ENCODE measurements around the gene TAS2R60. TPM values are rescaled to one million over a fixed set of nuclear protein-coding genes. Genes with fewer than 3 reads are reported as not detected.

The TAS2R60 gene
- polyA plus RNA-seq, 1 experiment: not detected

DNA sequence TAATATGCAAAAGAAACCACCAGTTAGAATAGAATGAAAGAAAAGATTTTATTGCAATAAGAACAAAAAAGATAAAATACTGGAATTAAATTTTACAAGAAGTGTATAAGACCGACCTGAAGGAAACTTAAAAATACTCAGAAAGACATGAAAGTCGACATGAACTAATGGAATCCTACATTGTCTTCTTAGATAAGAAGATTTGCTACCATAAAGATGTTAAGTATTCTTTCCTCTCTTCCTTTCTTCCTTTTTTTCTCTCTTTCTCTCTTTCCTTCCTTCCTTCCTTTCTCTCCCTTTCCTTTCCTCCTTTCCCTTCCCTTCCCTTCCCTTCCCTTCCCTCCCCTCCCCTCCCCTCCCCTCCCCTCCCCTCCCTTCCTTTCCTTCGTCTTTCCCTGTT lies 6.5 kb downstream of the TAS2R60 start:
- POLR2A ChIA-PET: no interaction called here
- TF ChIP-seq, protein P1, sequence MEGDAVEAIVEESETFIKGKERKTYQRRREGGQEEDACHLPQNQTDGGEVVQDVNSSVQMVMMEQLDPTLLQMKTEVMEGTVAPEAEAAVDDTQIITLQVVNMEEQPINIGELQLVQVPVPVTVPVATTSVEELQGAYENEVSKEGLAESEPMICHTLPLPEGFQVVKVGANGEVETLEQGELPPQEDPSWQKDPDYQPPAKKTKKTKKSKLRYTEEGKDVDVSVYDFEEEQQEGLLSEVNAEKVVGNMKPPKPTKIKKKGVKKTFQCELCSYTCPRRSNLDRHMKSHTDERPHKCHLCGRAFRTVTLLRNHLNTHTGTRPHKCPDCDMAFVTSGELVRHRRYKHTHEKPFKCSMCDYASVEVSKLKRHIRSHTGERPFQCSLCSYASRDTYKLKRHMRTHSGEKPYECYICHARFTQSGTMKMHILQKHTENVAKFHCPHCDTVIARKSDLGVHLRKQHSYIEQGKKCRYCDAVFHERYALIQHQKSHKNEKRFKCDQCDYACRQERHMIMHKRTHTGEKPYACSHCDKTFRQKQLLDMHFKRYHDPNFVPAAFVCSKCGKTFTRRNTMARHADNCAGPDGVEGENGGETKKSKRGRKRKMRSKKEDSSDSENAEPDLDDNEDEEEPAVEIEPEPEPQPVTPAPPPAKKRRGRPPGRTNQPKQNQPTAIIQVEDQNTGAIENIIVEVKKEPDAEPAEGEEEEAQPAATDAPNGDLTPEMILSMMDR (IDR thresholded peaks at IDR 0.05; ENCODE audit: low read depth, low read length): no peak
- peaks cover 4% of the 10 kb centered on the region for H3K27me3 ChIP-seq (ENCODE audit: control insufficient read depth, insufficient read depth, low read length)
- DNase-seq (ENCODE audit: low read depth, low spot score): no peak
- CTCF ChIA-PET: no interaction called here
- H3K9me3 ChIP-seq (ENCODE audit: control insufficient read depth, insufficient read depth, low read length): no peaks in the 10 kb centered on the region
- no peak overlapping the region for H3K27ac ChIP-seq (ENCODE audit: low read depth, low read length)
- no peak overlapping the region for H3K4me3 ChIP-seq (ENCODE audit: low read depth, low read length)

DNA sequence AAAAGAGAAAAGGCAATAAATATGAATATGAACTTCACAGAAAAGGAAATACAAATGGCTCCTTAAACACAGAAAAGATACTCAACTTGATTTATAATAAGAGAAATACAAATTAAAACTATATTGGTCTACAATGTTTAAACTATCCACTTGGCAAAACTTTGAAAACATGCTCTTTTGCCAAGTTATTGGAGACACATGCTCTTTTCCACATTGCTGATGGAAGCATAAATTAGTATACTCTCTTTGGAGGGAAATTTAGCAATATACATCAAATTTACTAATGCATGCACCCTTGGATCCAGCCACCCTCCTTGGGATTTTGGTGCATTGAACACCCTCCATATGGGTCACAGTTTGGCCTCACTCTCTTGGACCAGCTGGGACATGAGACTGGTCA lies 7.9 kb downstream of the TAS2R60 start:
- Histone ChIP-seq H3K27ac (ENCODE audit: low read depth, low read length) (no peak overlapping the region), H3K9me3 (ENCODE audit: control insufficient read depth, insufficient read depth, low read length) (no peaks in the 10 kb centered on the region), H3K27me3 (ENCODE audit: control insufficient read depth, insufficient read depth, low read length) (peaks cover 4% of the 10 kb centered on the region), H3K4me3 (ENCODE audit: low read depth, low read length) (no peak overlapping the region)
- ChIA-PET POLR2A (no interaction called here), CTCF (interaction anchor here (1.0 kb wide), 1 partner anchor 71 kb away, joined by 4 read pairs; no protein-coding TSS in a partner anchor)
- TF ChIP-seq, protein P1 (IDR thresholded peaks at IDR 0.05; ENCODE audit: low read depth, low read length): no peak
- no peak for DNase-seq (ENCODE audit: low read depth, low spot score)

DNA sequence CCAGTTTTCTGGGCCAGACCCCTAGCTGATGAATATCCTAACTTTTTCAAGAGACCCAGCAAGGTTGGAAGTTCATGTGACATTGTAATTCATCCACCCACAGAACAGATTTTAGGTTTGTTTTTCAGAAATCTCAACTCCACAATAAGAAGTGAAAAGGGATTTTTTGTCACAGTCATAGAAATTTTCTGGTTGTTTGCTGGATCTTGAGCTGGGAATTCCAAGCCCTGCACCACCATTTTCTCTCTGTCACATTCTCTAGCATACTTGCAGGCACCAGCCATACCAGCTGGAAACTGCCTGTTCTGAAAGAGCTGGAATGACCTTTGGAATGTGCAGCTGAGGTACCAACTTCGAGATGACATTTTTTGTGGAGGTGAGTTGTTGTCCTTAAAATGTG lies 8.5 kb downstream of the TAS2R60 start:
- peaks cover 4% of the 10 kb centered on the region for H3K27me3 ChIP-seq (ENCODE audit: control insufficient read depth, insufficient read depth, low read length)
- no peak overlapping the region for H3K4me3 ChIP-seq (ENCODE audit: low read depth, low read length)
- ChIA-PET POLR2A (no interaction called here), CTCF (interaction anchor here (0.7 to 1.0 kb wide), 2 partner anchors 35 to 71 kb away, joined by 4 read pairs; no protein-coding TSS in a partner anchor)
- H3K27ac ChIP-seq (ENCODE audit: low read depth, low read length): no peak overlapping the region
- DNase-seq (ENCODE audit: low read depth, low spot score): no peak
- H3K9me3 ChIP-seq (ENCODE audit: control insufficient read depth, insufficient read depth, low read length): no peaks in the 10 kb centered on the region
- TF ChIP-seq, protein P1 (IDR thresholded peaks at IDR 0.05; ENCODE audit: low read depth, low read length): no peak

DNA sequence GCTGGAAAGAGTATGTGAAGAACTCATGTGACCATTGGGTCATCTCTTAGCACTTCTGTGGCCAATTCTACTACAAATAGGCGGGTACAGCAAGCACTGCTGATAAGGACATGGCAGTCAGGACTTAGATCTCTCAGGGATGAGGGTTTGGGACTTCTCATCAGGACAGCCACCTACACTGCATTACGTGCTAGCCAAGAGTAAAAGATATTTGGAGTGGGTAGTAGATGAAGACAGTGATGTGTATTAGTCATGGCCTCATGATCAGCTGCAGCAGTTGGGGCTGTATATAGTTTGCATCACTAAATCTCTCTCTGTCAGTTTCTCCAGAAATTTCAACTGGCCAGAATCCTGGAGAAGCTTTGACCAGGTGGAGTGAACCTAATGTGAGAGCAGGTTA lies 9.2 kb downstream of the TAS2R60 start:
- no peak overlapping the region for H3K4me3 ChIP-seq (ENCODE audit: low read depth, low read length)
- DNase-seq (ENCODE audit: low read depth, low spot score): no peak
- ChIA-PET CTCF (interaction anchor here (0.7 kb wide), 1 partner anchor 35 kb away, joined by 4 read pairs; no protein-coding TSS in a partner anchor), POLR2A (no interaction called here)
- H3K9me3 ChIP-seq (ENCODE audit: control insufficient read depth, insufficient read depth, low read length): no peaks in the 10 kb centered on the region
- TF ChIP-seq, protein P1 (IDR thresholded peaks at IDR 0.05; ENCODE audit: low read depth, low read length): no peak
- peaks cover 2% of the 10 kb centered on the region for H3K27me3 ChIP-seq (ENCODE audit: control insufficient read depth, insufficient read depth, low read length)
- H3K27ac ChIP-seq (ENCODE audit: low read depth, low read length): no peak overlapping the region

DNA sequence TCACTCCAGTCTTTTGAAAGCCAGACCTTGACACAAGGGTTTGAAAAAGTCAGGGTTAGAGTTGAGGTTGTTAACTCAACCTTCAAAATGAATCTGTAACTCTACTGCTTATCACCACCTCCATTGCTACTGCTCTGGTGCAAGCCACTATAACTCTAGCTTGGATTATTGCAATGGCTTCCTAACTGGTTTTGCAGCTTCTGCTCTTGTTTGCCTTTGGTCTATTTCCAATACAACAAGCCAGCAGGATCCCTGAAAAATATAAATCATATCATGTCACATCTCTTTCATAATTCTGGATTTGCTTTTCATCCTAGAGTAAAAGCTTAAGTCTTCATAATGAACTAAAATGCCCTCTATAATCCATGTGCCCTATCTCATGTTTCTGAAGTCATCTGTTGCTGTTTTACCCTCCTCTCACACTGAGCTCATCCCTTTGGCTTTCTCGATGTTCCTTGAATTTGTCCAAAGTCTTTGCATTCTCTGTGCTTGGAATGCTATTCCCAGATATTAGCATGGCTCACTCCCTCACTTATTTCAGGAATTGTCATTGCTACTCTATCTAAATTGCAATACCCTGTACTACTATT lies 10.9 kb downstream of the TAS2R60 start:
- no peaks in the 10 kb centered on the region for H3K9me3 ChIP-seq (ENCODE audit: control insufficient read depth, insufficient read depth, low read length)
- POLR2A ChIA-PET: no interaction called here
- H3K27me3 ChIP-seq (ENCODE audit: control insufficient read depth, insufficient read depth, low read length): no peaks in the 10 kb centered on the region
- DNase-seq (ENCODE audit: low read depth, low spot score): no peak
- H3K4me3 ChIP-seq (ENCODE audit: low read depth, low read length): no peak overlapping the region
- TF ChIP-seq, protein P1 (IDR thresholded peaks at IDR 0.05; ENCODE audit: low read depth, low read length): no peak
- CTCF ChIA-PET: interaction anchor here (0.6 to 1.4 kb wide), 3 partner anchors 214 to 1108 kb away, joined by 3 to 10 read pairs (median 5); no protein-coding TSS in a partner anchor
- no peak overlapping the region for H3K27ac ChIP-seq (ENCODE audit: low read depth, low read length)

Data from AG04450 (cell line).